Neural progenitor cell (in vitro differentiated cells): Measurements from ENCODE around the gene NMU. TPM values are rescaled to one million over a fixed set of nuclear protein-coding genes. Genes with fewer than 3 reads are reported as not detected.

ENCODE experiments used
- DNase-seq: peaks from one replicate; pipeline ENCODE4 v3.0.0-alpha.2; 2016; ENCODE audit warnings: low spot score
- H2AFZ ChIP-seq: fragments of 200-600 bp; sonication (generic); replicated peaks from 2 replicates; pipeline ENCODE4 v1.6.1; 2016; ENCODE audit warnings: antibody characterized with exemption
- H3F3A ChIP-seq: fragments of 200-600 bp; sonication (generic); 2 replicates; pipeline ENCODE4 v1.6.1; 2016; ENCODE audit warnings: antibody characterized with exemption, low read depth
- H3K27ac ChIP-seq: fragments of 200-600 bp; sonication (generic); 2 replicates; pipeline ENCODE4 v1.5.1; 2016; ENCODE audit warnings: mild to moderate bottlenecking
- H3K27me3 ChIP-seq: fragments of 200-600 bp; sonication (generic); 2 replicates; pipeline ENCODE4 v1.6.1; 2016; ENCODE audit warnings: mild to moderate bottlenecking, moderate library complexity
- H3K36me3 ChIP-seq: fragments of 200-600 bp; sonication (generic); 2 replicates; pipeline ENCODE4 v1.5.1; 2016
- H3K4me1 ChIP-seq: fragments of 200-600 bp; sonication (generic); 2 replicates; pipeline ENCODE4 v1.6.1; 2016; ENCODE audit warnings: mixed run types
- H3K4me2 ChIP-seq: fragments of 200-600 bp; sonication (generic); 2 replicates; pipeline ENCODE4 v1.6.1; 2016
- H3K4me3 ChIP-seq: fragments of 200-600 bp; sonication (generic); 2 replicates; pipeline ENCODE4 v1.5.1; 2016
- H3K79me2 ChIP-seq: fragments of 200-600 bp; sonication (generic); 2 replicates; pipeline ENCODE4 v1.6.1; 2016; ENCODE audit warnings: low read depth
- H3K9ac ChIP-seq: fragments of 200-600 bp; sonication (generic); 2 replicates; pipeline ENCODE4 v1.6.1; 2016
- H3K9me3 ChIP-seq: fragments of 200-600 bp; sonication (generic); 2 replicates; pipeline ENCODE4 v1.5.1; 2016; ENCODE audit warnings: low read depth
- H4K20me1 ChIP-seq: fragments of 200-600 bp; sonication (generic); 2 replicates; pipeline ENCODE4 v1.6.1; 2016; ENCODE audit warnings: low read depth
- H3K27ac Mint-ChIP-seq: 3 replicates; pipeline ENCODE4 v1.8.0; 2021; ENCODE audit warnings: mixed read lengths
- H3K27me3 Mint-ChIP-seq: 2 replicates; pipeline ENCODE4 v1.8.0; 2022; ENCODE audit warnings: low read depth, mild to moderate bottlenecking, inconsistent platforms, moderate library complexity, mixed read lengths; ENCODE audit not compliant: insufficient read depth
- H3K36me3 Mint-ChIP-seq: 3 replicates; pipeline ENCODE4 v1.8.0; 2021; ENCODE audit warnings: mixed read lengths
- H3K4me1 Mint-ChIP-seq: 3 replicates; pipeline ENCODE4 v1.8.0; 2021; ENCODE audit warnings: mixed read lengths
- H3K4me3 Mint-ChIP-seq: 3 replicates; pipeline ENCODE4 v1.8.0; 2021; ENCODE audit warnings: mild to moderate bottlenecking, moderate library complexity, mixed read lengths
- H3K9me3 Mint-ChIP-seq: 3 replicates; pipeline ENCODE4 v1.8.0; 2020; ENCODE audit warnings: mixed read lengths
- EZH2 ChIP-seq: fragments of 200-600 bp; sonication (generic); IDR thresholded peaks from 2 replicates; pipeline ENCODE4 v1.6.1; 2017; ENCODE audit warnings: antibody characterized with exemption, mild to moderate bottlenecking, moderate library complexity
- EZH2phosphoT487 ChIP-seq: fragments of 200-600 bp; sonication (generic); IDR thresholded peaks from 2 replicates; pipeline ENCODE4 v1.6.1; 2017; ENCODE audit warnings: antibody characterized with exemption
- total RNA-seq: library from RNA; depleted of rRNA; stranded (reverse); fragments of >200 nt; gene quantifications from 2 replicates; pipeline ENCODE4 v1.2.3, GENCODE V29; 2015; ENCODE audit warnings: low replicate concordance
- TF ChIP-seq, protein P1 (sequence below): fragments of 200-600 bp; sonication (generic); IDR thresholded peaks from 2 replicates; pipeline ENCODE4 v1.5.1; 2017; ENCODE audit warnings: antibody characterized with exemption, mild to moderate bottlenecking

Gene NMU
- total RNA-seq, 1 donor from 2014 or later: 1.8 TPM

DNA sequence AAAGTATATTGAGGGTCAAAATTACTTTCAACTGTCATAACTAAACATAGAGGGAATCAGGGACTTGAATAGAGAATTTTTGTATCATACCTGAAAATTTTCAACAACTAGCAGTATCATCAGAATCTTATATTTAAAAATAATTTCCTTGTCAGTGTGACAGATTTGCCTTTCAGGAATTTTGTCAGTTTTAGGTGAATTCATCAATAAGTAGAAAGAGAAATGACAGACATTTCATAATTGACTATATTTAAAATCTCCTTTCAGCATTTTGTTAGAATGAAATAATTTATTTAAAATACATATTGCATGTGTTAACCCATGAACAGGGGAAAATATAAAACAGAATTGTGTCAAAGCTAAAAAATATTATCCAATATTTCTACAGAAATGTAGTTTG is 35.5 kb downstream of the NMU start:
- Histone ChIP-seq H3K4me1 (no peaks in the 10 kb centered on the region), H3K79me2 (no peaks in the 10 kb centered on the region), H3K4me2 (no peak overlapping the region), H4K20me1 (no peaks in the 10 kb centered on the region), H3K9me3 (no peaks in the 10 kb centered on the region), H2AFZ (no peak overlapping the region), H3K4me3 (no peak overlapping the region), H3F3A (peaks cover 8% of the 10 kb centered on the region), H3K36me3 (no peaks in the 10 kb centered on the region), H3K9ac (no peak overlapping the region), H3K27me3 (no peaks in the 10 kb centered on the region), H3K27ac (no peak overlapping the region)
- Mint-ChIP-seq H3K4me1 (no peaks in the 10 kb centered on the region), H3K27me3 (no peaks in the 10 kb centered on the region), H3K27ac (no peak overlapping the region), H3K36me3 (peaks cover 2% of the 10 kb centered on the region), H3K9me3 (no peaks in the 10 kb centered on the region), H3K4me3 (no peak overlapping the region)
- no peak for DNase-seq
- TF ChIP-seq EZH2: no peak
- TF ChIP-seq EZH2phosphoT487: no peak
- TF ChIP-seq, protein P1, sequence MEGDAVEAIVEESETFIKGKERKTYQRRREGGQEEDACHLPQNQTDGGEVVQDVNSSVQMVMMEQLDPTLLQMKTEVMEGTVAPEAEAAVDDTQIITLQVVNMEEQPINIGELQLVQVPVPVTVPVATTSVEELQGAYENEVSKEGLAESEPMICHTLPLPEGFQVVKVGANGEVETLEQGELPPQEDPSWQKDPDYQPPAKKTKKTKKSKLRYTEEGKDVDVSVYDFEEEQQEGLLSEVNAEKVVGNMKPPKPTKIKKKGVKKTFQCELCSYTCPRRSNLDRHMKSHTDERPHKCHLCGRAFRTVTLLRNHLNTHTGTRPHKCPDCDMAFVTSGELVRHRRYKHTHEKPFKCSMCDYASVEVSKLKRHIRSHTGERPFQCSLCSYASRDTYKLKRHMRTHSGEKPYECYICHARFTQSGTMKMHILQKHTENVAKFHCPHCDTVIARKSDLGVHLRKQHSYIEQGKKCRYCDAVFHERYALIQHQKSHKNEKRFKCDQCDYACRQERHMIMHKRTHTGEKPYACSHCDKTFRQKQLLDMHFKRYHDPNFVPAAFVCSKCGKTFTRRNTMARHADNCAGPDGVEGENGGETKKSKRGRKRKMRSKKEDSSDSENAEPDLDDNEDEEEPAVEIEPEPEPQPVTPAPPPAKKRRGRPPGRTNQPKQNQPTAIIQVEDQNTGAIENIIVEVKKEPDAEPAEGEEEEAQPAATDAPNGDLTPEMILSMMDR: no peak

- no peak for TF ChIP-seq EZH2
- no peak for TF ChIP-seq EZH2phosphoT487
- TF ChIP-seq, protein P1: no peak
- no peaks in the 10 kb centered on the region for H3K4me1 Mint-ChIP-seq
- no peak overlapping the region for H2AFZ ChIP-seq
Measured at GRCh38 chr4:55598641-55599040, 37.5 kb downstream of the NMU start.

GRCh38 chr4:55592014-55592413 is 44.1 kb downstream of the NMU start, which contains the start of gene PDCL2:
TSS of gene PDCL2 (minus strand) at chr4:55592245. CDS start at chr4:55592109, 136 bp downstream.
- Histone ChIP-seq H3F3A (no peaks in the 10 kb centered on the region), H3K27me3 (no peaks in the 10 kb centered on the region), H3K36me3 (no peaks in the 10 kb centered on the region), H4K20me1 (no peaks in the 10 kb centered on the region), H3K79me2 (no peaks in the 10 kb centered on the region), H3K9me3 (no peaks in the 10 kb centered on the region), H3K4me3 (no peak within 1 kb of the TSS), H3K4me2 (no peak within 1 kb of the TSS), H3K9ac (no peak within 1 kb of the TSS), H3K4me1 (no peaks in the 10 kb centered on the region), H2AFZ (no peak within 1 kb of the TSS), H3K27ac (no peak within 1 kb of the TSS)
- Mint-ChIP-seq H3K4me3 (no peak within 1 kb of the TSS), H3K4me1 (peaks cover 2% of the 10 kb centered on the region), H3K36me3 (peaks cover 5% of the 10 kb centered on the region), H3K9me3 (peaks cover 7% of the 10 kb centered on the region), H3K27ac (no peak within 1 kb of the TSS), H3K27me3 (no peaks in the 10 kb centered on the region)
- TF ChIP-seq, protein P1: no peak
- DNase-seq: peak; percentile 7

More at GRCh38 chr4:55598641-55599040, 37.5 kb downstream of the NMU start:
- no peak overlapping the region for H3K4me3 ChIP-seq
- H3K9me3 ChIP-seq: no peaks in the 10 kb centered on the region
- no peaks in the 10 kb centered on the region for H4K20me1 ChIP-seq
- H3K27me3 Mint-ChIP-seq: no peaks in the 10 kb centered on the region
- peaks cover 2% of the 10 kb centered on the region for H3K36me3 Mint-ChIP-seq
- no peak overlapping the region for H3K9ac ChIP-seq
- H3K4me3 Mint-ChIP-seq: no peak overlapping the region
- DNase-seq: no peak
- H3K4me2 ChIP-seq: no peak overlapping the region
- H3K27me3 ChIP-seq: no peaks in the 10 kb centered on the region
- H3F3A ChIP-seq: no peaks in the 10 kb centered on the region
- no peaks in the 10 kb centered on the region for H3K36me3 ChIP-seq
- no peaks in the 10 kb centered on the region for H3K9me3 Mint-ChIP-seq
- no peaks in the 10 kb centered on the region for H3K4me1 ChIP-seq
- H3K79me2 ChIP-seq: no peaks in the 10 kb centered on the region
- no peak overlapping the region for H3K27ac Mint-ChIP-seq
- no peak overlapping the region for H3K27ac ChIP-seq
